ENCODE measurements around the gene KRTAP6-1. TPM values are rescaled to one million over a fixed set of nuclear protein-coding genes. Genes with fewer than 3 reads are reported as not detected.

The KRTAP6-1 gene
- total and polyA plus RNA-seq, 2 of the 4 experiments (the other 2 are of a cell fraction): not detected

DNA sequence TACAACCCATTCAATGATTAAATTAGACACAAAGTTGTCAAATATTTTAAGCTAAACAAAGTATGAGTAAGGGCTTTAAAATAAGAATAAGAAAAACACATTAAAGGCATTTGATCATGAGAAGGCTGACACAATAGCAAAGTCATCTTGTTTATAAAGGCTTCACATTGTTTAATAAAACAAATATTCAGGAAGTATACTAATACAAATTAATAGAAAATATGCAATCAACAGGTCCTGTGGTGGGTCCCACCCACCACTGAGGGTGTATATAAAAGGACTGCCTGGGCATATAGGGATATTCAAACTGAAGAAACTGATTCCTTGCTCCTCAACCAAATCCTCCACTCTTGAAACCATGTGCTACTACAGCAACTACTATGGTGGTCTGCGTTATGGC is 21.2 kb upstream of the KRTAP6-1 start, which contains the start of gene KRTAP20-2:
Gene KRTAP20-2 (plus strand): TSS at position 301 of the 400 bp plus-strand sequence. CDS start 58 bp downstream, at position 359.
- Histone ChIP-seq H2AK9ac (replicated peaks; ENCODE audit: low read depth, low read length, poor library complexity) (no peak within 1 kb of the TSS), H3K4ac (ENCODE audit: low read depth, low read length) (no peak within 1 kb of the TSS), H2AFZ (replicated peaks; ENCODE audit: low read length, poor library complexity) (no peak within 1 kb of the TSS), H2BK20ac (ENCODE audit: low read depth, low read length) (no peak within 1 kb of the TSS), H3K23ac (ENCODE audit: low read depth, low read length) (no peak within 1 kb of the TSS), H3K4me3 (ENCODE audit: insufficient read depth, low read depth, low read length) (no peak within 1 kb of the TSS), H3K36me3 (ENCODE audit: control insufficient read depth, insufficient read depth, low read length) (no peaks in the 10 kb centered on the region), H3K9me1 (ENCODE audit: insufficient read depth, low read length) (no peaks in the 10 kb centered on the region), H4K20me1 (ENCODE audit: insufficient read depth, low read length) (no peaks in the 10 kb centered on the region), H3K9ac (ENCODE audit: low read depth, low read length) (no peak within 1 kb of the TSS), H3K4me2 (ENCODE audit: low read depth, low read length) (no peak within 1 kb of the TSS), H3K79me1 (ENCODE audit: low read depth in 1 of 2, low read length in 2 of 2) (no peaks in the 10 kb centered on the region), H4K91ac (ENCODE audit: insufficient read depth, low read depth, low read length) (no peak within 1 kb of the TSS), H2BK120ac (ENCODE audit: low read depth, low read length) (no peak within 1 kb of the TSS), H2AK5ac (ENCODE audit: low read depth, low read length) (no peak within 1 kb of the TSS), H2BK15ac (ENCODE audit: low read depth, low read length) (no peak within 1 kb of the TSS), H3K18ac (ENCODE audit: low read depth, low read length) (no peak within 1 kb of the TSS), H3K27me3 (ENCODE audit: control insufficient read depth, insufficient read depth, low read length) (no peaks in the 10 kb centered on the region), H3K27ac (ENCODE audit: insufficient read depth, low read length) (no peak within 1 kb of the TSS), H4K5ac (ENCODE audit: low read depth, low read length) (no peak within 1 kb of the TSS), H2BK5ac (ENCODE audit: low read depth, low read length, poor library complexity, severe bottlenecking) (no peak within 1 kb of the TSS), H3K4me1 (ENCODE audit: control insufficient read depth, insufficient read depth, low read length) (no peaks in the 10 kb centered on the region), H3K14ac (replicated peaks; ENCODE audit: low read depth, low read length) (no peak within 1 kb of the TSS), H4K8ac (ENCODE audit: low read depth in 2 of 2, low read length in 2 of 2) (no peak within 1 kb of the TSS), H3K9me3 (ENCODE audit: control insufficient read depth, insufficient read depth, low read length) (peaks cover 16% of the 10 kb centered on the region), H3K56ac (ENCODE audit: extremely low read depth, insufficient read depth, low read length) (no peak within 1 kb of the TSS)
- no TSS peak for BruUV-seq (replicated peaks)
- no peak for DNase-seq
- ChIA-PET POLR2A (ENCODE audit: unreplicated experiment) (no interaction called here), CTCF (no interaction called here)
- in situ Hi-C loops (cut with MboI; ENCODE audit: low sequenced_read_pairs): no loop called here
- no peak for ATAC-seq (ENCODE audit: low read depth)
- intact Hi-C loops (cut with micrococcal nuclease): no loop called here
- dilution Hi-C loops (cut with HindIII; ENCODE audit: low sequenced_read_pairs, unreplicated experiment): no loop called here
- WGBS, 2 experiments (ENCODE audit: extremely low coverage in 2 of 2, insufficient read length in 1 of 2): no CpG with 5 or more reads among the region's 1 CpG
- TF ChIP-seq CHD1 (IDR thresholded peaks at IDR 0.05; ENCODE audit: low read depth, low read length) (no peak), BHLHE40 (IDR thresholded peaks at IDR 0.05; ENCODE audit: low read depth, low read length) (no peak), NFE2L2 (IDR thresholded peaks at IDR 0.05; ENCODE audit: low read depth, low read length) (no peak), FOS (IDR thresholded peaks at IDR 0.05; ENCODE audit: low read depth, low read length) (no peak), CEBPB (IDR thresholded peaks at IDR 0.05; ENCODE audit: low read depth, low read length) (no peak), RCOR1 (IDR thresholded peaks at IDR 0.05; ENCODE audit: insufficient replicate concordance, low read length) (no peak), POLR2A (IDR thresholded peaks at IDR 0.05; ENCODE audit: low read depth, low read length) (no peak), USF2 (IDR thresholded peaks at IDR 0.05; ENCODE audit: low read depth, low read length) (no peak), SMC3 (IDR thresholded peaks at IDR 0.05; ENCODE audit: low read depth, low read length) (no peak), RAD21 (IDR thresholded peaks at IDR 0.05; ENCODE audit: low read length) (no peak), RFX5 (IDR thresholded peaks at IDR 0.05; ENCODE audit: low read depth, low read length) (no peak), MAFK (IDR thresholded peaks at IDR 0.05; ENCODE audit: low read depth, low read length) (no peak), MXI1 (IDR thresholded peaks at IDR 0.05; ENCODE audit: borderline replicate concordance, low read depth, low read length) (no peak), MAZ (IDR thresholded peaks at IDR 0.05; ENCODE audit: borderline replicate concordance, low read depth, low read length) (no peak)
- TF ChIP-seq, protein P1, sequence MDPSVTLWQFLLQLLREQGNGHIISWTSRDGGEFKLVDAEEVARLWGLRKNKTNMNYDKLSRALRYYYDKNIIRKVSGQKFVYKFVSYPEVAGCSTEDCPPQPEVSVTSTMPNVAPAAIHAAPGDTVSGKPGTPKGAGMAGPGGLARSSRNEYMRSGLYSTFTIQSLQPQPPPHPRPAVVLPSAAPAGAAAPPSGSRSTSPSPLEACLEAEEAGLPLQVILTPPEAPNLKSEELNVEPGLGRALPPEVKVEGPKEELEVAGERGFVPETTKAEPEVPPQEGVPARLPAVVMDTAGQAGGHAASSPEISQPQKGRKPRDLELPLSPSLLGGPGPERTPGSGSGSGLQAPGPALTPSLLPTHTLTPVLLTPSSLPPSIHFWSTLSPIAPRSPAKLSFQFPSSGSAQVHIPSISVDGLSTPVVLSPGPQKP (IDR thresholded peaks at IDR 0.05; ENCODE audit: borderline replicate concordance, low read depth, low read length): no peak
- TF ChIP-seq, protein P2, sequence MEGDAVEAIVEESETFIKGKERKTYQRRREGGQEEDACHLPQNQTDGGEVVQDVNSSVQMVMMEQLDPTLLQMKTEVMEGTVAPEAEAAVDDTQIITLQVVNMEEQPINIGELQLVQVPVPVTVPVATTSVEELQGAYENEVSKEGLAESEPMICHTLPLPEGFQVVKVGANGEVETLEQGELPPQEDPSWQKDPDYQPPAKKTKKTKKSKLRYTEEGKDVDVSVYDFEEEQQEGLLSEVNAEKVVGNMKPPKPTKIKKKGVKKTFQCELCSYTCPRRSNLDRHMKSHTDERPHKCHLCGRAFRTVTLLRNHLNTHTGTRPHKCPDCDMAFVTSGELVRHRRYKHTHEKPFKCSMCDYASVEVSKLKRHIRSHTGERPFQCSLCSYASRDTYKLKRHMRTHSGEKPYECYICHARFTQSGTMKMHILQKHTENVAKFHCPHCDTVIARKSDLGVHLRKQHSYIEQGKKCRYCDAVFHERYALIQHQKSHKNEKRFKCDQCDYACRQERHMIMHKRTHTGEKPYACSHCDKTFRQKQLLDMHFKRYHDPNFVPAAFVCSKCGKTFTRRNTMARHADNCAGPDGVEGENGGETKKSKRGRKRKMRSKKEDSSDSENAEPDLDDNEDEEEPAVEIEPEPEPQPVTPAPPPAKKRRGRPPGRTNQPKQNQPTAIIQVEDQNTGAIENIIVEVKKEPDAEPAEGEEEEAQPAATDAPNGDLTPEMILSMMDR (conservative IDR thresholded peaks at IDR 0.05; ENCODE audit: low read depth, low read length): no peak
